HK-2 (cell line): ENCODE results near the gene OSCP1.

ENCODE experiments used
- DNase-seq: peaks from one replicate; pipeline ENCODE4 v3.0.0-alpha.2; 2018; ENCODE audit not compliant: unreplicated experiment

Gene OSCP1

DNA sequence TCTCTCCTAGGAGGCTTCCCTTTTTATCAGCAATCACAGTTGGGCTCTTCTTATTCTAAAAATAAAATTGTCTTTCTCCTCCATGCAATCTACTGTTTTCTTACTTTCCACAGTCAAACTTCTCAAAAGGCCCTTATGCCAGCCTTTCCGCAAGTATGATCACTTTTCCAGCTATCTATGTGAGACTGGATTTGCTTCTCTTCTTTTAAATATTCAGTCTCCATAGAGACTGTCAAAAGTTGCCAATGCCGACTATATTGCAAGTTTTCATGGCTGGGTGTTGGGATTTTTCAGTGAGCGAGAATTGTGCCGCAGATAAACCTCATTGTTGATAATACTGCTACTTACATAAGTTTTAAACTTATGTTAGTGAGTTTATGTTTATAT lies 47.8 kb downstream of the OSCP1 start:
- DNase-seq: no peak

DNA sequence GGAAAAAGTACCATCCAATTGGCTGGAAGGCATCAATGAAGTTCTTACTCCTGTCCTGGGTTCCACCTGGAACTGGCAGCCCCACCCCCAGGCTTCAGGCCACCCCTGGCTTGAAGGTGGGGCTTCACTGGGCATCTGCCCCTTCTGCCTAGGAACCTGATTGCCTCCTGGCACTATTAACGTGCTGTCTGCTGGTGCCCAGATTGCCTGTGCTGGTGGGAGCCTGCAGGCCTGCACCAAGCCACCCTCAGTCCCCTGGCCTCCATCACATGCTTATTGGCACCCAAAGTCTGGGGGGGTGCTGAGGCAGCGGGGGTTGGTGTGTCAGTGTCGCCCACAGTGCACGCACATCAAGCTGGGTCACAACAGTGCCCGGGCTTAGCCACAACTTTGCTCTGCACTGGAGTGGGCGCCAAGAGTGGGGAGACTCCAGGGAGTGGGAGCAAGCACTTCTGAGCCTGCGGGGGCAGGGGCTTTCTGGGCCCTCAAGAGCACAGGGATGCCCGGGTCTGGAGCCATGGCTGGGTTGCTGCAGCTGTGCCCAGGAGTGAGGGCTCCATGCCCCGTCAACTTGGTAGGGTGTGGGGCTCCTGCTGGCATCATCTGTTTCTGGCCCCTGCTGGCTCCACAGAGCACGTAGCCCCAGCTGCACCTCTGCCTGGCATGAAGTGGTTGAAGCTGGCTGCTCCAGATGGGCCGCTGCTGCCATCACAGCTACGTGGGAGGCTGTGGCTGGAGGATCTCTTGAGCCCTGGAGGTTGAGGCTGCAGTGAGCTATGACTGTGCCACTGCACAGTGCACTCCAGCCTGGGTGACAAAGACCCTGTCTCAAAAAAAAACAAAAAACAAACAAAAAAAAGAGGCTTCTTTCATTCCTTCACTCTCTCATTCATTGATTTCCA lies 48.4 kb downstream of the OSCP1 start:
- no peak for DNase-seq

DNA sequence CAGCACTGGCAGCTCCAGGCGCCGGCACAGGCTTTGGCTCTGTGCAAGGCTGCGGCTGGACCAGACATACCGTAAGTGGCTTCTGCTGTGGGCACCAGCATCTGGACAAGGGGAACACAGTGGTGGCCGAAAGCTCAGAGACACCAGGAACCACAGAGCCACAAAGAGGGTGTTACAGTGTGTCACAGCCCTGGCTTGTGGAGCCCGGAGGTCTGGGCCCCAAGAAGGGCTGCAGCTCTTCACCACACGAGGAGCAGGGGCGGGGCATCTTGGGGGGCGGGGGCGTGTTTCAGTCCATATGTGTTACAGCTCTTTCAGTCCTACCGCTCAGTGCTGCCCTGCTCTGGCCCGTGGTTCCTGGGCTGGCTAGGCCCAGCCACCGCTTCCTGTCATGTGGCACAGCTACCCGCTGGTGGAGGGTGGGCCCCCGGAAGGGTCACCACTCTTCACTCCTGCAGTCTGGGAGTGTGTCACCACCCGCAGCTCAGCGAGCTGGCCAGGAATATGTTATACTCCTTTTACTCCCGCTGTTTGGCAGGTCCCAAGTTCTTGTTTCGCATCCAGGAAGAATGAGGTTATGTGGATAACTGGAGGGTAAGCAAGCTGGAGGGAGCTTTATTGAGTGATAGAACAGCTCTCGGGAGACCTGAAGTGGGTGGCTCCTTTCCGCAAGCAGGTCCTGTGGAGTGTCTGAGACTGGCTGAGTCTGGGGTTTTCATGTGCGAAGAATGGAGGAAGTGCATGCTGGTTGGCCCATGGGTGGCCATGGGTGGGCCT lies 49.2 kb downstream of the OSCP1 start:
- peak; percentile 6 for DNase-seq

DNA sequence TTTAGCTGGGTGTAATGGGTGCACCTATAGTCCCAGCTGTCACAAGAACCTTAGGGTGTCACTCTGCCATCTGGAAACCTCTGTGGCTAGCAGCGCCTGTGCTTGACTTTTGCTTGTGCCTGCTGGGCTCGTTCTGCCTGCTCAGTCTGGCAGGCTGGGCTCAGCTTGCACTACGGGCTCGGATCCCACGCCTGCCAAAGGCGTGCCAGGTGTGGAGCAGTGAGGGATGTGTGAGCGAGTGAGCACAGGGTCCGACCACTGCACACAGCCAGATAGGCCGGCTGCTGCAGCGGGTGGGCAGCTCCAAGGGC lies 49.8 kb downstream of the OSCP1 start:
- DNase-seq: no peak

DNA sequence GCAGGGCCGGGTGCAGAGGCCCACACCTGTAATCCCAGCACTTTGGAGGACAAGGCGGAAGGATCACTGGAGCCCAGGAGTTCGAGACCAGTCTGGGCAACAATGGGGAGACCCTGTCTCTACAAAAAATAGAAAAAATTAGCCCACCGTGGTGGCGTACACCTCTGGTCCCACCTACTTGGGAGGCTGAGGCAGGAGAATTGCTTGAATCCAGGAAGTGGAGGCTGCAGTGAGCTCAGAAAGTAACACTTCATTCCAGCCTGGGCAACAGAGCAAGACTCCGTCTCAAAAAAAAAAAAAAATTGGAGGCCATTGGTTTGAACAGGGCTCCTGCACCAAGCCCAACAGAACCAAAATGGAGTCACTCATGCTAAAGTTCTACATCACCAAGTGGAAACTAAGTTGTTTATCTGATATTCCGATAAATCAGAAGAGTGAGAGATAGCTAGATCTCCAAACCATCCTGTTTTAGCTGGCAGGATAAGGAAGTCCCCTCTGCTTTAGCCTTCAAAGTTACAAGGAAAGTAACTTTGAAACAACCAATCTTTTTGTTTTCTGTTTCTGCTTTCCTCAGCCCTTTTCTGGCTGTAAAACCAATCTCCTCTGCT lies 51.8 kb downstream of the OSCP1 start:
- no peak for DNase-seq

DNA sequence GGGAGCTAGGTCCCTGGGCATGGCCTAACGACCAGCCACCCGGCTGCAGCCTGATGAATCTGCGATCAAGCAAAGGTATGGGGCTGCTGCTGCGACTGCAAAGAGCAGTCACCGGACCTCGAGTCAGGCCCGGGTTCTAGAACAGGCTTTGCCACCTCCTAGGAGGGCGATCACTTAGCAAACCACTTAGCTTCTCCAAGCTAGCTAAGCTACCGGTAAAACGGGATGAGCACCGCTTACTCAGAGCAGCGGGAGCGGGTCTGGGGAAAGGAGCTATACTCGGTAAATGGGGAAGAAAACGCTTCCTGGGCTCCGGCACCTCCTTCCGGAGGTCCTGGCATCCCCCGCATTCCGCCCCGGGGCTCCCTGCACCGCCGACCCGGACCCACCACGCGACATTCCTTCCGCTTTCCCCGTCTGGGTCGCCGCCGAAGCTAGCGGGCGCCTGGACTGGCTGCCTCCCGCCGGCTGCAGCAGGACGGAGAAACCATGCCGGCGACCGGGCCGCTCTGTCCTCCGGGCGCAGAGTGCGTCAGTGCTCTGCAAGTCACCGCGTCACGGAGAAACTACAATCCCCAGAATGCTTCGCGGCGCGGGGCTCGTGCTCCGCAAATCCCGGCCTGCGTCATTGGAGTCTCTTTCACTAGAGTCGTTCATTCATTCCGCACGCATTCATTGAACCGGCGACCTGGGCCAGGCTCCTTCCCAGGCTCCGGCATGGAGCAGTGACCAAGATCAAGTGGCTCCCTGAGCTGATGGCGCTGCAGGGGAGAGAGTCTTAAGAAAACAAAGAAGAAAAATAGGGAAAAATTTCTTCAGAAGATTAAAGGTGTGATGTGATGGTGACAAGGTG lies 52.6 kb downstream of the OSCP1 start, which contains the start of gene LSM10:
Gene LSM10 (minus strand): TSS at position 531 of the 853 bp plus-strand sequence. CDS start 3,779 bp downstream, outside the sequence.
- peak; percentile 92 for DNase-seq

DNA sequence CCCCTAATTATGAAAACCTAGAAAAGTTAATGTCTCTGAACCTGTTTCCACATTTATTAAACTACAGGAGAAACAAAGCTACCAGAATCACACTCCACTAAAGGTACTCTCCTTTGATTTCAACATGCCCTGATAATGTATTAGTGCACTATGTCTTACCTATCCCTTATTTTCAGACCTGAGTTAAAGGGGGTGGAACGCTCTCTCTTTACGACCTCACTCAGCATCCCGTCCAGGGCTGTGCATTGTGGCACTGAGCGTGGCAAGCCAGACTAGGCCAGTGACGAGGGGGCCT lies 53.2 kb downstream of the OSCP1 start:
- DNase-seq: no peak

DNA sequence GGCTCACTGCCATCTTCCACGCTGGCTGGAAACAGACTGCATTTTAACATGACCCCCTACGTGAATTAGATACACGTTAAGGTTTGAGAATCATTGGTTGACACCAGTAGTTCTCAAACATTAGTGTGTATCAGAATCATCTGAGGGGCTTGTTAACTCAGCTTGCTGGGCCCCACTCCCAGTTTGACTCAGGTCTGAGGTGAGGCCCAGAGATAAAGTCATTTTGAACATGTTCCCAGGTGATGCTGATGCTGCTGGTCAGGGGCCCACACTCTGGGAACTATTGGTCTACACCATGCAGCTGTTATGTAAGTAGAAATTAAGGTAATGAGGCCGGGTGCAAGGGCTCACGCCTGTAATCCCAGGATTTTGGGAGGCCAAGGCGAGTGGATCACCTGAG lies 53.9 kb downstream of the OSCP1 start:
- no peak for DNase-seq

DNA sequence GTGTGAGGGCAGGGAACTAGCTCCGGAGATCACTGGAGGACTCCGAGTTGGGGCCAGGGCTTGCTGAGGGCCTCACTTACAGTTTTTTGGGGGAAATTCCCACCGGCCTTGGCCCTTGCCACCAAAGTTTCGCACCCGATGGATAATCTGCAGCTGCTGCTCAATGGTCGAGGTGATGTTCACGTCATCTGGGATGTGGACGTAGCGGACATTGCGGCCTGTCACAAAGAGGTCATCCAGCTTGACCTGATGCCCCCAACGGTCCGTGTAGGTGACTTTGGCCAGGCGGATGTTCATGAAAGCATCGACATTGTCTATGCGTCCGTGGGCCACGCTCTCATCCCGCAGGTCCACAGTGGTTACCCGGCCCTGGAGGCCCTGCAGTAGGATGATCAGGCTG lies 56.6 kb downstream of the OSCP1 start:
- DNase-seq: no peak

DNA sequence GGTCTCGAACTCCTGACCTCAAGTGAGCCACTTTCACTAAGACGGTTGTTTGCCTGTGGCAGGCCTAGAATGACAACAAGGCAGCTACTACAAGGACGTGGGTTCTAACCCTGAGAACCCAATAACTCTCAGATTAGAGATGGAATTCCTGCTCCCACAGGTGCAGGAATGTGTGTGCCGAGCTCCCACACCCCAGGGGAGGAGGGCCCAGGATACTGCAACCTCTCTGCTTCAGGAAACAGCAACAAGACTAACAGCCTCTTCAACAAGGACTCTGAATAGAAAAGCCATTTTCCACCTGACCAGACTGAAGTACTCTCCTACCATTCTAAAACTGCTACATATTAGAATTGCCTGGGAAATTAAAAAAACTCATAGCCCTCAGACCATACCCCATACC lies 57.4 kb downstream of the OSCP1 start:
- DNase-seq: no peak

DNA sequence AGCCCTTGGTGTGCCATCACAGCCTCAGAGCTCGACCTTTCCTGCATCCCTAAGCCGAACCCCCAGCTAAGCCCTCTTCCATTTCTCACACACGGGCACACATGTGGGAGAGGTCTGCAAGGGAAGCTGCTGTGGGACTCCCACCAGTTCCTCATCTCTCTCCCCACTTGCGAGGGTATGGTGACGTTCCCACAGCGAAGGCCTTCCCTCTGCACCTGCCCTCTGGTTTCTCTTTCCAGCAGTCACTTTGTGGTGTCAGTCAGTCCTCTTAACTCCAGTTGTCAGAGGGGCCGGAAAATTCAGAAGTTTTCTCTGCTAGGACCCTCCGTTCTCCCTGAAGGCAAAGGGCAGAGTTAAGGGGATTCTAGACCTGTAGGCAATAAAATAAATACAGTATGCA lies 59.0 kb downstream of the OSCP1 start:
- no peak for DNase-seq

DNA sequence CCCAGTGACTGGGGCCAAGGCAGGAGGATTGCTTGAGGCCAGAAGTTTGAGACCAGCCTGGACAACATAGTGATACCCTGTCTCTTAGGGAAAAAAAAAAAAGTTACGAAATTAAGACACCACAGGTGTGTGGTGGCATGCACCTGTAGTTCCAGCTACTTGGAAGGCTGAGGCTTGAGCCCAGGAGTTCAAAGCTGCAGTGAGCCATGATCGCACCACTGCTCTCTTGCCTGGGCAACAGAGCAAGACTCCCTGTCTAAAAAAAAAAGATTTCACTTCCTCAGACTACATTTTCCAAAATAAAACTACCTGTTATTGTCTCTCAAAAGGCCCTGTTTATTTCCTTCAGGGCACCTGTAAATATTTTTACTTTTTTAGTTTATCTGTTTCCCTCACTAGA lies 59.8 kb downstream of the OSCP1 start:
- no peak for DNase-seq

DNA sequence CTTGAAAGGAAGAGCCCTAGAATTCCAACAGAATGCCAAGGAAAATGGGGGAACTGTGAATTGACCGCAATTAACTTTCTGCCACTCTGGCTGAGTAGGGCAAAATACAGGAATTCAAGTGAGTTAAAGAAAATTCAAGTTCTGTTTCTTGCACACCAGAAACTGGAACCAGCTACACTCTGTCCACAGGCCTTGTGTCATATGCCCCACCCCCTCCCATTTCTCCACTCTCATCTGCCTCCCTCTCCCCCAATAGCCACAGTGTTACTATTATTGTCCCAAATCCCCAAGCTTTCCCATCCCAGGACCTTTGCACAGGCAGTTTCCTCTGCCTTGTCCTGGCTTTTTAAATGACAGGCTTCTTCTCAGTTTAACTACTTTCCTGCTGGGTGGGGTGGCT lies 60.3 kb downstream of the OSCP1 start:
- no peak for DNase-seq

DNA sequence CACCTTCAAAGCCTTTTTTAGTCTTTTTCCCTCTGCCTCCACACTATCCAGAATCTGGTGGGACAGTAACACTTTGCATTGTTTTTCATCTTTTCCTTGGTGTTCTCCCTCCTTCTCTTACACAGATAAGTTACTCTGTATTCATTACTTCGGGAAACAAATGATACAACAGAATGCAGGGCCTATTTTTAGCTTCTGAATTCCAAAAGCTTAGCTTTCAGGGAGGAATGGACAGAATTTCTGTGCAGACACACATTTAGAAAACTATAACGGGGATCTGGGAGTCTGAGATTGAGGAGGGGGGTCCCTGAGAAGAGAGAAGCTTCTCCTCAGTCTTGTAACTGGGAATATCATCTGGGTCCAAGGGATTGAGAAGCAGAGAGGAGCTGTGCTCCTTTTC lies 61.0 kb downstream of the OSCP1 start:
- DNase-seq: no peak

DNA sequence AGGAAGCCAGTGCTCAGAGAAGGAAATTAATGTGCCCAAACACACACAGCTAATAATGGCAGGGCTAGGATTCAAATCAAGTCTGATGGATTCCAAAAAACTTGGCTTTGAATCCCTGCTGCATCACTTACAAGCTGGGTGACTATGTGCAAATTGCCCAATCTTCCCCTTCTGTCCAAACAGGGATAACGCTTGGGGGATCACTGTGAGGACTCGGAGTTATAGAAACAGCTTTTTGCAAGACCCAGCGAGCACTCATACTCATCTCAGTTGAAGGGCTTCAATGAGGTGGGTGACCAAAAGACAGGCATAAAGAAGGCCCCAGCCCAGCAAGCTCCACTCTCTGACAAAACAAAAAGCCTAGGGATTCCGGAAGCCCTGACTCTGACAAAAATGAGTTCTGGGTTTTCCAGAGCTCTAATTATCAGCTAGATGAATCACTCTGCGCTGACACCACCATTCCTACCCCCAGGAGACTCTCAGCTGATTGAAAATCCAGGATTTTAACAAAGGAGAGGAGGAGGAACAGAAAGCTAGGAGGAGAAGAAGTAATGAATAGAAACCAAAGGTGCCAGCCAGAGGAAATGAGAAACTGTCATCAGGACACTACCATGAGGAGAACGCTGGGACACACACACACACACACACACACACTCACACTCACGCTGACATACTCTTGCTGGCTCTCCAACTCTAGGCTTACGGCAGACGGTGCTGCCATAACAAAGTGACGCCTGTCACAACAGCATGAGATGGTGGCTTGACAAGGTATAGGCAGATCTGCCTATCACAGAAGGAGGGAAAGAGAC lies 62.9 kb downstream of the OSCP1 start:
- DNase-seq: peak; percentile 41

DNA sequence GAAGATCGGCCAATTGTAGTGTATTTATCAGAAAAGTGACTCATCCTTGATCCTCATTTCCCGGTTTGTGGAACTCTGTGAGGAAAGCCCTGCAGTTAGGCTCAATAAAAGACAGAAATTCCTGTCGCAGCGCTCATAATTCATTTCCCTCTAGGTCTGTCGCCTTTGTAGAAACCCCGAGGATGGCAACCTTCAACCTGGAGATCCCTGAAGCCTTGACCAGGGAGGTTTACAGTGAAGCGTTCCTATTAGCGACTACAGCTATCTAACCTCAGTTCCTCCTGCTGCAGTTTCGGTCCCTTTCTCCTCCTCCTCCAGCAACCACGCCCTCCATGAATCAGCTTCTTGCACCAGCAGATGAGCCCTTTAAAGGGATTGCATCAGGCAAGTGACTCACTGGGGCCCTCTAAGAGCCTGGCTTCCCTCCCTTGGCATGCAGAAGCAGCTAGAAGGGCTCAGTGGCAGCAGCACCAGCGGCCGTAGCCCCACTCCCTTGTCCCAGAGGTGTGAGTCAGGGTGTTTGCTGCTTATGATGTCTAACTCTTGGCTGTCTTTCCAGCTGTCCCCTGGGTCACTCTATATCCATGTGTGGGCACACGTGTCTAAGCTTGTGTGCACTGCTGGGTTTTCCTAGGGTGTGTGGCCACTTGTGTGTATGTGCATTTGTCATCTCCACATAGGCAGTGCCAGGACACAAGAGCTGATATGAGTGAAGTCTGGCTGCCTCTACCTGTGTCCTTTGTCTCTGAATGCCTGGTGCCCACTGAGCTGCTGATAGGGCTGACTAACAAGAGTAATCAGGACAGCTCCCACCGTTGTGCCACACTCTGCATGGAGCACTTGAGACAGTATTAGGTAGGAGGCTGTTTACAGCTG lies 63.7 kb downstream of the OSCP1 start:
- DNase-seq: peak; percentile 95

DNA sequence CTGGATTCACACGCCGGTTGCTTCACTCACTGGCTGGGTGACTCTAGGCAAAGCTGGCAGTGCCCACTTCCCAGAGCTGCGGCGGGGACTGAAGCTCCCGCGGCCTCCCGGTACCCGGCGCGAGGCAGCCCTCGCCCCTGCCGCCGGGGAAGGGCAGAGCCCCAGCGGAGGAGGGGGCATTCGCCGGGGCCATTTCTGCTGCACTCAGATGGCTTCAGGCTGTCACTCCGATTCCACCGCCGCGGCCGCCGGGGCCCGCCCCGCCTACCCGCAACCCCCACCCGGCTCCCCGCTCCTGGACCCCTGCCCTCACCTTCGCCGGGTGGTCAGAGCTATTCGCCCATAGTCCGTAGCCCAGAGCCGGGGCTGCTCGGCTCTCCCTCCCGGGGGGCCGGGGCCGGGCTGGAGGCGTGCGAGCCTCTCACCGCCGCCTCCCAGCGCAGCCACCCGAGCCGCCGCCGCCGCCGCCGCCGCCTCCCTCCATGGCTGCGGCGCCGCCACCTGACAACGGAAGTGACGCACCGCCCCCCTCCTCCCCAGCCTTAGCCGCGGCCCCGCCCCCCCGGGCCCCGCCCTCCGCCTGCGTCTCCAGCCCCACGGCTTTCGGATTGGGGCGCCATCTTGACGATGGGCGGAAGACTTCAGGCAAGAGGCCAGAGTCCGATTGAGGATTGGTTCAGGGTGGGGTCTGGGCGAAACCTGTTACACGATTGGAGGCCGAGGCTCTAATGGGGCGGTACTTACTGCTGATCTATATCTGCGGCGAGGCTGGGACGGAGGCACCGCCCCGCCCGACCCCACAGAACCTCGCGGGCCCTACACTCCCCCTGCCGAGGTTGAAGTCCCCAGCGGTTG lies 64.6 kb downstream of the OSCP1 start, which contains the start of gene STK40:
Gene STK40 (minus strand): TSS at position 515 of the 855 bp plus-strand sequence. CDS start 24,592 bp downstream, outside the sequence.
- peak; percentile 98 for DNase-seq

DNA sequence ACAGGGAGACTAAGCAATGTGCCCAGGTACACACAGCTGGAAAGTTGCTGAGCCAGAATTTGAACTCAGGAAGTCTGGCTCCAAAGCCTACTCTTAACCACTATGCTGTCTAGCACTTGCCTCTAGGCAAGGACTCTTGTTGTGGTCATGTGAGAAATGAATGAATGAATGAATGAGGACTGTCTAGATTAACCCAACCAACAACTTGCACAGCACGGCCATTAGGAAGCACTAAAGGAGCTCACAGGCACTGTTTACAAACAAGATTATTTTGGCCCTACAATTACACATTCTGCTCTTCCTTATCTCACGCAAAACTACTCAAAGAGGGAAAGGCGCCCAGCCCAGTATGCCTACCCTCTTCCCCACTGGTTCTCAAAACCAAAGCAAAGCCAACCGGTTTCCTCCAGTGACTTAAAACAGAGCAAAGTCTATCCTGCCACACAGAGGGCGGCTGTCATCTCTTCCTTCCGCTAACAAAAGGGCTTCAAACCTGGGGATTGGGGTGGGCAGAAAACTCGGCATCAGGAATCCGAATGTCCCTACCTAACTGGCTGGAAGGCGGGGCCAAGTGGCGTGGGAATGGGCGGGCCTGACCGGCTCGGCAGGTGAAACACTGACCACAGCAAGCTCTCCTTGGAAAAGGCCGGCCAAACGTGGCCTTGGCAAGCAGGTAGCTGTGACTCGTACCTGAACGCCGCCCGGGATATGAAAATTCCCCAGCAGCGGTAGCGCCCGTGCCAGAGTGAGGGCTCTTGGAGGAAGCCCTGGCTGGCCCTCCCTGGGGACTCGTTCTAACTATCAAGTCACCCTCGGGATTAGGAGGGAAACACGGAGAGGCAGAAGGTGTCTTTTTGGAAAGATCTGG lies 65.5 kb downstream of the OSCP1 start:
- DNase-seq: peak; percentile 57
